K562 (cell line): ENCODE data around the gene ORMDL1. TPM values are rescaled to one million over a fixed set of nuclear protein-coding genes. Genes with fewer than 3 reads are reported as not detected.
A peak's percentile ranks its signal among the peaks of the same experiment; 100 is the strongest.

ENCODE experiments used
- C11orf30 ChIP-seq: fragments of 450-650 bp; IDR thresholded peaks from 2 replicates; pipeline ENCODE4 v1.6.1; 2016; ENCODE audit warnings: low read depth, mild to moderate bottlenecking
- CREB1 ChIP-seq, 2 experiments: sonication (generic) in 1 of 2; formaldehyde crosslinking in 1 of 2; IDR thresholded peaks; 2 replicates each; pipeline versions ENCODE4 v1.6.1 to v1.8.0; 2012 to 2022; ENCODE audit warnings: inconsistent platforms in 1 of 2, mild to moderate bottlenecking in 1 of 2, missing genetic modification reagents in 1 of 2, moderate library complexity in 1 of 2
- HNRNPL ChIP-seq: fragments of 200-400 bp; formaldehyde crosslinking; IDR thresholded peaks from 2 replicates; pipeline ENCODE4 v1.6.1; 2017; ENCODE audit warnings: low read depth, mild to moderate bottlenecking, low read length
- TRIM24 ChIP-seq, 2 experiments: fragments of 450-650 bp; IDR thresholded peaks; 2 replicates each; pipeline ENCODE4 v1.6.1; 2016
- ZNF444 ChIP-seq: fragments of 250-450 bp; sonication (Bioruptor Pico); IDR thresholded peaks from 2 replicates; pipeline ENCODE4 v1.4.0; 2020; ENCODE audit warnings: mild to moderate bottlenecking, moderate library complexity
- polyA plus RNA-seq, 8 experiments: library from polyadenylated mRNA; depleted of rRNA in 4 of 8; stranded (reverse) in 5 of 8; unstranded in 3 of 8; fragments of >200 nt; fragmentation: Nextera tagmentation in 2 of 8; fragmentation: Illumina TruSeq in 1 of 8; extraction: Ambion mirVana in 2 of 8; extraction: Trizol in 1 of 8; gene quantifications; 2 replicates each; pipeline versions ENCODE4 v1.2.1 to v1.2.3, GENCODE V29; 2011 to 2014; ENCODE audit warnings: inconsistent platforms in 1 of 8, missing spikeins in 1 of 8
- total RNA-seq, 7 experiments: library from RNA; depleted of rRNA in 6 of 7; stranded (reverse); fragments of >200 nt in 6 of 7; fragmentation: Illumina TruSeq in 2 of 7; extraction: Trizol in 2 of 7; gene quantifications; 2 replicates each; pipeline versions ENCODE4 v1.2.1 to v1.2.3, GENCODE V29; 2011 to 2021; ENCODE audit warnings: low replicate concordance in 1 of 7
- TF ChIP-seq, protein P1 (sequence below): fragments of 200-800 bp; sonication (Bioruptor generic); IDR thresholded peaks from 2 replicates; pipeline ENCODE4 v1.6.1; 2016; ENCODE audit warnings: missing genetic modification characterization, missing compliant biosample characterization
- TF ChIP-seq, protein P2 (sequence below): fragments of 450-650 bp; conservative IDR thresholded peaks from 2 replicates; pipeline ENCODE4 v1.6.1; 2016; ENCODE audit warnings: missing genetic modification characterization, low read depth, mild to moderate bottlenecking, control low read depth, missing compliant biosample characterization
- TF ChIP-seq, protein P3 (sequence below): fragments of 250-450 bp; sonication (Bioruptor Pico); IDR thresholded peaks from 2 replicates; pipeline ENCODE4 v1.8.0; 2021; ENCODE audit warnings: moderate library complexity, mild to moderate bottlenecking, inconsistent platforms

The ORMDL1 gene
- total and polyA plus RNA-seq, 9 of the 15 experiments (the other 6 are each of a cell fraction or from before 2014, with no cell fraction given) = 35.1 to 74.2 (median 50.0) TPM

DNA sequence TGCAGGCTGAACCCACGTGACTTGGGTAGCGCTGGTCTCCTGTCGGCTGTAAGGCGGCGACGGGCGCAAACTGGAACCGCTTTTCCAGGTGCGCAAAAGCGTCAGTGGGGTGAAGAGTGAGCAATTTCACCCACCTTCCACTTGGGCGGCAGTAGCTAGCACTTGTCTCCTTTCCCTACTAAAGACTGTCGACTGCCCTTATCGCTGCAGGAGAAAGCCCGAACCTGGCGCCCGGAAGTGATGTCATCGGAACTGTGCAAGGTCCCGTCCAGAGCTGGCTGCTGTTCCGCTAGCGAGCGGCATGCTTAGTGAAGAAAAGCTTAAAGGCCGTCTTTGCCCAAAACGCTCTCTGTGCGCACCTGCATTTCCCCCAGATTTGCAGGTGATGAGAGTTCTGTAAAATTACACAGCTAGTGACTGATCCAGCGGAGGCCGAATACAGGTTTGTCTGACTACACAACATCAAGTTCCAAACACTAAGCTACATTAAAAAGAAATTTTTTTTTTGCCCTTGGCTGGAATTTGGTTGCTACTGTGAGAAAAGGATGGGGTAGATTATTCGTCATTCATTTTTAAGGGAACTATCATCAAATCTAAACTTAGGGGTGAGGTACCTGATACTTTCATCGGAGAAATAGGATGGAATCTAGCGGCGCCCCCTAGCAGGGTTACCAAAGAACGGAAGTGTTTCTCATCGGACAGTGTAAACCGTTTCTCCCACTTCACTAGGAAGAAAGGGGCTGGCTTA lies 21.4 kb downstream of the ORMDL1 start, which contains the start of gene OSGEPL1 (continued):
- TF ChIP-seq, protein P1, sequence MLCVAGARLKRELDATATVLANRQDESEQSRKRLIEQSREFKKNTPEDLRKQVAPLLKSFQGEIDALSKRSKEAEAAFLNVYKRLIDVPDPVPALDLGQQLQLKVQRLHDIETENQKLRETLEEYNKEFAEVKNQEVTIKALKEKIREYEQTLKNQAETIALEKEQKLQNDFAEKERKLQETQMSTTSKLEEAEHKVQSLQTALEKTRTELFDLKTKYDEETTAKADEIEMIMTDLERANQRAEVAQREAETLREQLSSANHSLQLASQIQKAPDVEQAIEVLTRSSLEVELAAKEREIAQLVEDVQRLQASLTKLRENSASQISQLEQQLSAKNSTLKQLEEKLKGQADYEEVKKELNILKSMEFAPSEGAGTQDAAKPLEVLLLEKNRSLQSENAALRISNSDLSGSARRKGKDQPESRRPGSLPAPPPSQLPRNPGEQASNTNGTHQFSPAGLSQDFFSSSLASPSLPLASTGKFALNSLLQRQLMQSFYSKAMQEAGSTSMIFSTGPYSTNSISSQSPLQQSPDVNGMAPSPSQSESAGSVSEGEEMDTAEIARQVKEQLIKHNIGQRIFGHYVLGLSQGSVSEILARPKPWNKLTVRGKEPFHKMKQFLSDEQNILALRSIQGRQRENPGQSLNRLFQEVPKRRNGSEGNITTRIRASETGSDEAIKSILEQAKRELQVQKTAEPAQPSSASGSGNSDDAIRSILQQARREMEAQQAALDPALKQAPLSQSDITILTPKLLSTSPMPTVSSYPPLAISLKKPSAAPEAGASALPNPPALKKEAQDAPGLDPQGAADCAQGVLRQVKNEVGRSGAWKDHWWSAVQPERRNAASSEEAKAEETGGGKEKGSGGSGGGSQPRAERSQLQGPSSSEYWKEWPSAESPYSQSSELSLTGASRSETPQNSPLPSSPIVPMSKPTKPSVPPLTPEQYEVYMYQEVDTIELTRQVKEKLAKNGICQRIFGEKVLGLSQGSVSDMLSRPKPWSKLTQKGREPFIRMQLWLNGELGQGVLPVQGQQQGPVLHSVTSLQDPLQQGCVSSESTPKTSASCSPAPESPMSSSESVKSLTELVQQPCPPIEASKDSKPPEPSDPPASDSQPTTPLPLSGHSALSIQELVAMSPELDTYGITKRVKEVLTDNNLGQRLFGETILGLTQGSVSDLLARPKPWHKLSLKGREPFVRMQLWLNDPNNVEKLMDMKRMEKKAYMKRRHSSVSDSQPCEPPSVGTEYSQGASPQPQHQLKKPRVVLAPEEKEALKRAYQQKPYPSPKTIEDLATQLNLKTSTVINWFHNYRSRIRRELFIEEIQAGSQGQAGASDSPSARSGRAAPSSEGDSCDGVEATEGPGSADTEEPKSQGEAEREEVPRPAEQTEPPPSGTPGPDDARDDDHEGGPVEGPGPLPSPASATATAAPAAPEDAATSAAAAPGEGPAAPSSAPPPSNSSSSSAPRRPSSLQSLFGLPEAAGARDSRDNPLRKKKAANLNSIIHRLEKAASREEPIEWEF (CRISPR knock-in tag) = no peak
- TF ChIP-seq HNRNPL (no peak), CREB1 (IDR thresholded peaks at IDR 0.05) (peak; percentile 73), CREB1 (CRISPR knock-in tag; IDR thresholded peaks at IDR 0.05) (peak; percentile 87), C11orf30 (peak; percentile 83), TRIM24 (IDR thresholded peaks at IDR 0.05) (no peak), ZNF444 (CRISPR knock-in tag) (no peak)
- TF ChIP-seq, protein P2, sequence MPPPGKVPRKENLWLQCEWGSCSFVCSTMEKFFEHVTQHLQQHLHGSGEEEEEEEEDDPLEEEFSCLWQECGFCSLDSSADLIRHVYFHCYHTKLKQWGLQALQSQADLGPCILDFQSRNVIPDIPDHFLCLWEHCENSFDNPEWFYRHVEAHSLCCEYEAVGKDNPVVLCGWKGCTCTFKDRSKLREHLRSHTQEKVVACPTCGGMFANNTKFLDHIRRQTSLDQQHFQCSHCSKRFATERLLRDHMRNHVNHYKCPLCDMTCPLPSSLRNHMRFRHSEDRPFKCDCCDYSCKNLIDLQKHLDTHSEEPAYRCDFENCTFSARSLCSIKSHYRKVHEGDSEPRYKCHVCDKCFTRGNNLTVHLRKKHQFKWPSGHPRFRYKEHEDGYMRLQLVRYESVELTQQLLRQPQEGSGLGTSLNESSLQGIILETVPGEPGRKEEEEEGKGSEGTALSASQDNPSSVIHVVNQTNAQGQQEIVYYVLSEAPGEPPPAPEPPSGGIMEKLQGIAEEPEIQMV (tag) = no peak
- TF ChIP-seq, protein P3, sequence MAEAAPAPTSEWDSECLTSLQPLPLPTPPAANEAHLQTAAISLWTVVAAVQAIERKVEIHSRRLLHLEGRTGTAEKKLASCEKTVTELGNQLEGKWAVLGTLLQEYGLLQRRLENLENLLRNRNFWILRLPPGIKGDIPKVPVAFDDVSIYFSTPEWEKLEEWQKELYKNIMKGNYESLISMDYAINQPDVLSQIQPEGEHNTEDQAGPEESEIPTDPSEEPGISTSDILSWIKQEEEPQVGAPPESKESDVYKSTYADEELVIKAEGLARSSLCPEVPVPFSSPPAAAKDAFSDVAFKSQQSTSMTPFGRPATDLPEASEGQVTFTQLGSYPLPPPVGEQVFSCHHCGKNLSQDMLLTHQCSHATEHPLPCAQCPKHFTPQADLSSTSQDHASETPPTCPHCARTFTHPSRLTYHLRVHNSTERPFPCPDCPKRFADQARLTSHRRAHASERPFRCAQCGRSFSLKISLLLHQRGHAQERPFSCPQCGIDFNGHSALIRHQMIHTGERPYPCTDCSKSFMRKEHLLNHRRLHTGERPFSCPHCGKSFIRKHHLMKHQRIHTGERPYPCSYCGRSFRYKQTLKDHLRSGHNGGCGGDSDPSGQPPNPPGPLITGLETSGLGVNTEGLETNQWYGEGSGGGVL (CRISPR knock-in tag) = no peak
